Measurements from ENCODE around the gene SRP54.

GRCh38 chr14:34951286-34951685 is 31.5 kb upstream of the SRP54 start:
- no peak for TF ChIP-seq CTCF (IDR thresholded peaks at IDR 0.05; ENCODE audit: low read length)
- no peak for TF ChIP-seq EZH2 (IDR thresholded peaks at IDR 0.05; ENCODE audit: borderline replicate concordance, low read length)
